HG03280 (cell line): ENCODE measurements around the gene PILRA.
"Not testable (repeated sequence)": the region's sequence is repeated elsewhere in the genome, so short reads cannot be mapped to it uniquely, and the experiment has no call there.

ENCODE experiments used
- ATAC-seq: cut with Tn5 transposase; IDR thresholded peaks from one replicate; pipeline ENCODE4 v1.9.1; 2021; ENCODE audit warnings: mild to moderate bottlenecking, moderate library complexity; ENCODE audit not compliant: unreplicated experiment

Gene PILRA

DNA sequence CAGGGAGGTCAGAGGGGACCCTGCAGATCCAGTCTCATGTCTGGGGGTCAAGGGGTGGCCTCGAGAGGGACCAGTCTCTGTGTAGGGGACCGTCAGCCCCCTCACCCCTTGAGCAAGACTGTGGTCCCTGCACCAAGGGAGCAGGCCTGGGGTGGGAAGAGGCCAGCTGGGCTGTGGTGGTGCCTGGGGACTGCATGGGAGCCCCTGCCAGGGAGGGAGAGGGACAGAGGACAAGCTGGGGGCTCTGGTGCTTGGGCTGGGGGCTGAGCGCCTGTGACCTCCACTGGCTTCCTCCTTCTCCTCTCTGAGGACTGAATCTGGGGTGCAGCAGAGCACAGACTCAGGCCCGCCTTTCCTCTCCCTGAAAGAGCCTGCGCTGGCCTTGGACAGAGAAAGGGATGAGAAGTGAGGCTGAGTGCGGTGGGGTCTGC is 16.1 kb upstream of the PILRA start:
- no peak for ATAC-seq

DNA sequence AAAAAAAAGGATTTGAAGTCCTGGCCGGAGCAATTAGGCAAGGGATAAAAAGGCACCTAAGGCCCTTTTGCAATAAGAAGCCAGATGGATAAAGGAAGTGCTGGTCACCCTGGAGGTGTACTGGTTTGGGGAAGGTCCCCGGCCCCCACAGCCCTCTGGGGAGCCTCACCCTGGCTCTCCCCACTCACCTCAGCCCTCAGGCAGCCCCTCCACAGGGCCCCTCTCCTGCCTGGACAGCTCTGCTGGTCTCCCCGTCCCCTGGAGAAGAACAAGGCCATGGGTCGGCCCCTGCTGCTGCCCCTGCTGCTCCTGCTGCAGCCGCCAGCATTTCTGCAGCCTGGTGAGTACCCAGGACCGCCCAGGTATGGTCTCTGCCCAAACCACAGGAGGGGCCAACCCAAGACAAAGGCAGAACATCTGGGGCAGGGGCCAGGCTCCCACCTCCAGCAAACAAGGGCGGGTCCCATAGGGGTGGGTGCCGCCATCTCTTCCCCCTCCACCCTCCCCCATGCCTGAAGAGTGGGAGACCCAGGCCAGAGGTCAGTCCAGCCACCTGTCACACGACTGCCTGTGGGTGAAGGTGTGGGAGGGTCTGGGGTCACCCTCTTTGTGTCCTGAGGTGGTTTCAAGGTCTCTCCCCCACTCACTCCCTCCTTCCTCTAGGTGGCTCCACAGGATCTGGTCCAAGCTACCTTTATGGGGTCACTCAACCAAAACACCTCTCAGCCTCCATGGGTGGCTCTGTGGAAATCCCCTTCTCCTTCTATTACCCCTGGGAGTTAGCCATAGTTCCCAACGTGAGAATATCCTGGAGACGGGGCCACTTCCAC is 15.0 kb upstream of the PILRA start, which contains the start of gene PILRB:
TSS of gene PILRB (plus strand) at position 91 of the 830 bp plus-strand sequence. CDS start at position 277, 186 bp downstream.
- ATAC-seq, result no peak

- no peak for ATAC-seq
These were observed 14.5 kb upstream of the PILRA start for GRCh38 chr7:100358857-100359212.

GRCh38 chr7:100360135-100360854 is 13.0 kb upstream of the PILRA start:
- no peak for ATAC-seq

- no peak for ATAC-seq
These were observed 10.2 kb upstream of the PILRA start for GRCh38 chr7:100363098-100363497.

- ATAC-seq, result not testable (repeated sequence)
These were observed 9.5 kb upstream of the PILRA start for GRCh38 chr7:100363797-100364196.

DNA sequence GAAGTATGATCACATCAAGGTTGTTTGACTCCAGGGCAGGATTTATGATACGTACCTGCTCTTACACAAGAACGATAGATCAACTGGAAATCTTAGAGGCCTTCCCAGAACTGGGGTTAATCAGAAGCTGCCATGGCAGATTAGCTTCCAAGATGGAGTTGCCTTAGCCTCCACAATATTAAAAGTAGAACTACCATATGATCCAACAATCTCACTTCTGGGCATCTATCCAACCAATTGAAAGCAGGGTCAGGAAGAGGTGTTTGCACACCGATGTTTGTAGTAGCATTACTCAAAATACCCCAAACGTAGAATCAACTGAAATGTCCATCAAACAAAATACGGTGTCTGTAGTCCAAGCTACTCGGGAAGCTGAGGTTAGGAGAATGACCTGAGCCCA is 8.8 kb upstream of the PILRA start:
- ATAC-seq, result no peak

DNA sequence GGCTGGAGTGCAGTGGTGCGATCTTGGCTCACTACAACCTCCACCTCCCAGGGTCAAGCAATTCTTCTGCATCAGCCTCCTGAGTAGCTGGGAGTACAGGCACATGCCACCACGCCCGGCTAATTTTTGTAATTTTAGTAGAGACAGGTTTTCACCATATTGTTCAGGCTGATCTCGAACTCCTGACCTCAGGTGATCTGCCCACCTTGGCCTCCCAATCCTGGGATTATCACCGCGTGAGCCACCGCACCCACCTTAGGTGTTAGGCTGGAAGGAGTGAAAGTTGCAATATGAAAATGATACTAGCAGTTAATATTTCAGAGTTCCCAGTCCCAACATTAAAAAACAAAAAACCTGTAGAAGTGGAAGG is 7.3 kb upstream of the PILRA start:
- ATAC-seq, result not testable (repeated sequence)

- ATAC-seq, result no peak
These were observed 6.7 kb upstream of the PILRA start for GRCh38 chr7:100366411-100367250.

GRCh38 chr7:100367251-100367620 is 6.1 kb upstream of the PILRA start:
- ATAC-seq, result no peak

GRCh38 chr7:100367676-100368613 is 5.3 kb upstream of the PILRA start:
- ATAC-seq, result no peak

GRCh38 chr7:100369105-100369504 is 4.2 kb upstream of the PILRA start:
- ATAC-seq, result peak; percentile 73

DNA sequence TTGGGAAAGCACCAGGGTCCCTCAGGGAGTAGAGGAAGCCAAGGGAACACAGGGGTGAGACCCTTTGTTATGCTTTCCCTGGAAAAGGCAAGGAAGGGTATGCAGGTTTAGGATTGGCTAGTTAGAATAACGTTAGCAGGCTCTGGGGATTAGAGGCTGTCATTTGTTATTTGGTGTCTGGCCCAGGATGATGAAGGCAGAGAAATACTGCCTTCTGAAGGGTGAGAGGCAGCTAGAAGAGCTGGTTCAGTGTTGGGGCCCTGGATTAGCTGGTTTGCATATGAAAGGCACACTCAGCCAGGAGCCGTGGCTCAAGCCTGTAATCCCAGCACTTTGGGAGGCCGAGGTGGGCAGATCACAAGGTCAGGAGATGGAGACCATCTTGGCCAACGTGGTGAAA is 3.0 kb upstream of the PILRA start:
- no peak for ATAC-seq

DNA sequence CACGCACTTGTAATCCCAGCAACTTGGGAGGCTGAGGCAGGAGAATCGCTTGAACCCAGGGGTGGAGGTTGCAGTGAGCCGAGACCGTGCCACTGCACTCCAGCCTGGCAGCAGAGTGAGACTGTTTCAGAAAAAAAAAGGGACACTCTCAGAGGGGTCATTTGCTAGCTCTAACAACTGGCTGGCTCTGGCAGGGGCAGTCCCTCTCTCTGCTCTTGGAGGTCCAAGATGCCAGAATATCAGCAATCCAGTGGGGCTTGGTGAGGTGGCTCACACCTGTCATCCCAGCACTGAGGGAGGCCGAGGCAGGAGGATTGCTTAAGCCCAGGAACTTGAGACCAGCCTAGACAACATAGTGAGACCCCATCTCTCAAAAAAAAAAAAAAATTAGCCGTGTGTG is 2.5 kb upstream of the PILRA start:
- ATAC-seq, result no peak

GRCh38 chr7:100371561-100372171 is 1.6 kb upstream of the PILRA start:
- ATAC-seq, result no peak

GRCh38 chr7:100372256-100372655 is 1.0 kb upstream of the PILRA start:
- no peak for ATAC-seq

- ATAC-seq, result no peak
These were observed 593 bp upstream of the PILRA start for GRCh38 chr7:100372694-100373093.

GRCh38 chr7:100373870-100374598 is 747 bp downstream of the PILRA start:
- ATAC-seq, result not testable (repeated sequence)

DNA sequence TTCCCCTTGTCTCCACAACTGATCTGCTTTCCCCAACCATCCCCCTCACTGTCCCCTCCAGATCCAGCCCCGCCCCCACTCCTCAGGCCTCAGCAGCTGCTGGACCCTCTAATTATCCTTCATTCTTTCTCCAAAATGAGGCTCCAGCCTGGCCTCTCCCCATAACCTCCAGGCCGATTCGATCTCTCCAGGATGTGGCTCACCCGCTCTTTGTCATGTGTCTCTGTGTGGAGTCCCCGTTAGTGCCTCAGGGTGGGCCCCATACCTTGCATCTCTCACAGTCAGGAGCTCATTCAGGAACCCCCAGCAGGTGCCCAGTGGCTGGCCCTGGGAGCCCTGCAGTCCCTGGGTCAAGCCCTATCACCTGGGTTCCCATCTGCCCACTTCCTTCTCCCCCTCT is 1.3 kb downstream of the PILRA start:
- no peak for ATAC-seq
